Superior temporal gyrus (tissue), 1 donor: ENCODE data around the gene MVP.
"Not testable (repeated sequence)": the region's sequence is repeated elsewhere in the genome, so short reads cannot be mapped to it uniquely, and the experiment has no call there.

ENCODE experiments used
- DNase-seq: peaks from one replicate; pipeline ENCODE4 v3.0.0-alpha.2; 2016; ENCODE audit errors: extremely low spot score

MVP gene

DNA sequence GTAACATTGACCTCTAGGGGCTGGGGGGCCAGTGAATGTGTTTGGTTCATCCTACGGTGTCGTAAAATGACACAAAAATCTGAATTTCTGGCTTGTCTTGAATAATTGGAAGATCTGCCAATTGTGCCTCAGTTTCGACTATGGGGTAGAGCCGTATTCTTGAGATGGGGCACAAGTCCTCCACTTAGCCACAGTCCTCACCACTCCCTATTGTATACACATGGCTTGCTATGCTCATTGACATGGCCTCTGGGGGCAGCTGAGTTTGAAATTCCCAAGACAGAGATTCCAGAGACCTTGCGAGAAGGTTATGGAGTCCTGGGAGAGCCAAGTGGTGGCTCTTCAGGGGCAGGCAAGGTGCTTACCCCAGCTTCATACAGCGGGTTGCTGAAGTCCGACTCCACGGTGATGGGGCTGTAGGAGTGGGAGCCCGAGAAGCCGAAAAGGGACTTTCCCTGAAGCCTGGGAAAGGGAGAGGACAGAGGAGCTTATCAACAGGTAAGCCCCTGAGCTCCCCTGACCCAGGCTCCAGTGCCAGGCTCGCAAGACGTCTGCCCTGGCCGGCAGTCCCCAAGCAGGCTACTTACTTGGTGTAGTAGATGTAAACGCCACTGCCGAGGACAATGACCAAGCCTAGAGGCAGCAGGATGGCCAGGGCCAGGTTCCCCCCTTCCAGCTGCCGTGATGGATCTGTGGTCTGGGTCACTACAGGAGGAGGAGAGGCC, 51.7 kb downstream of the MVP start:
- no peak for DNase-seq

DNA sequence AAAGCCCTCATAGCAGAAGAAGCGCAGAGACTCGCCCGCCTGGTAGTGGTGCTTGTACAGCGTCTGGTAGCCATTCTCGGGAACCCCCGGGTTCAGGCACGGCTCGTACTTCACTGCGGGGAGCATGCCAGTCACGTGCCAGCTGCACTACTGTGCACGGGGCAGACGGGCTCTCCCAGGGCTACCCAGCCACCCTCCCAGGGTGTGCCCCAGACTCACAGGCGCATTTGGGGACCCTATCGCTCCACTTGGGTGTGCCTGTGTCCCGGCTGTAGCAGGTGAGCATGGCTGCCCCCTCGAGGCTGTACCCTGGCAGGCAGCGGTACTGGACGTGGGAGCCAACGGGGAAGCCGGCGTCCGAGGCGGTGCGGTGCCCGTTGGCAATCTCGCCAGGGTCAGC, 53.1 kb downstream of the MVP start:
- no peak for DNase-seq

DNA sequence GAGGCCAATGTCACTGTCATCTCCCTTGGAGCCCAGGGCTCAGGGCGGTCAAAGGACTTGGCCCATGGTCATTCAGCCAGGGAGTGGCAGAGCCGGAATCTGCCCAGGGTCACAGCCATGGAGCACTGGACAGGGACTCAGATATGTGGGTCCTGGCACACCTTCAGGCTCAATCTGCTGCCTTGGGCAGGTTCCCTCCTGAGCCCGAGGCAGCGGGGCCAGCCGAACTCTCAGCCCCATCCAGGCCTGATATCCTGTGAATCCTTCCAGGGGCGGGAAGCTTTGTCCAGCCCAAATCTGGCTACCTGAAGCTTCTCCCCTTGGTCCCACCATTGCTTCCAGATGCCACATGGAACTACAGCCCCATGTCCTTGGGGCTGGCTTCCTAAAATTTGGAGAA, 54.9 kb downstream of the MVP start:
- DNase-seq = no peak

DNA sequence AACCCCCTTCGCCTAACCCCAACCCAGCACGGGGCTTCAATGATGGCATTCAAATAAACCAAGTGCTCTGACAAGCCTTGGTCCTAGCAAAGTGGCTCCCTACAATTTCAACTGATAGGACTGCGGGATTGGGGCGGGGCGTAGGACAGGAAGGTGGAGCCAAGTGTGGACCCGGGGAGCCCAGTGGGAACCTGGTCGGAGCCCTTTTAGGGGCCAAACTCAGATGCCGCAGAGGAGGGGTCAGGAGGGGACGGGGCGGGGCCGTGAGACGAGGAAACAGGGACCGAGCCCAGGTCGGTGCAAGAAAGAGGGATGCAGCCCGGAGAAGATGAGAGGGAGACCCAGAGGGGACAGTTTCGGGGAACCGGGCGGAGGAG, 55.9 kb downstream of the MVP start:
- no peak for DNase-seq

DNA sequence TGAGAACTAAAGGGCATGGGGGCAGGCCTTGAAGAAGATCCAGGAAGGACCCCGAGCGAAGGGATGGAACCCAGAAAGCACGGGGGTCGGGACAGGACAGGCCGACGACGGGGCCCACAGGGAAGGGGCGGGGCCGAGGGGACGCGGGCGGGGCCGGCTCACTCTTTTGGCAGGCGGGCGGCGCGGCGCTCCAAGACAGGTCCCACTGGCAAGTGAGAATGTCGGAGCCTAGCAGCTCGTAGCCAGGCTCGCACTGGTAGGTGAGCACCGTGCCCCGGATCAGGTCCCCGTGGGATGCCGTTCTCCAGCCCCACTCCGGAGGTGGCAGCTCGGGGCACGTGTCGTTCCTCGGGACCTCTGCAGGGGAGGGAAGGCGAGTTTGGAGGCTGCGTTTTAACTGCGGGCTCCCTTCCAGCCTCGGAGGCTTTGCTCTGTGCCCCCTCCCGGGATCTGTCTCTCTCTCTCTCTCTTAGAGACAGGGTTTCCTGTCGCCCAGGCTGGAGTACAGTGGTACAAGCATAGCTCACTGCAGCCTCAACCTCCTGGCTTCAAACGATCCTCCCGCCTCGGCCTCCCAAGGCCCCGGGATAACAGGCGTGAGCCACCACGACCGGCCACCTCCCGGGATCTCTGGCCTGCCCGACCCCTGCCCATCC, 56.5 kb downstream of the MVP start:
- DNase-seq = no peak

DNA sequence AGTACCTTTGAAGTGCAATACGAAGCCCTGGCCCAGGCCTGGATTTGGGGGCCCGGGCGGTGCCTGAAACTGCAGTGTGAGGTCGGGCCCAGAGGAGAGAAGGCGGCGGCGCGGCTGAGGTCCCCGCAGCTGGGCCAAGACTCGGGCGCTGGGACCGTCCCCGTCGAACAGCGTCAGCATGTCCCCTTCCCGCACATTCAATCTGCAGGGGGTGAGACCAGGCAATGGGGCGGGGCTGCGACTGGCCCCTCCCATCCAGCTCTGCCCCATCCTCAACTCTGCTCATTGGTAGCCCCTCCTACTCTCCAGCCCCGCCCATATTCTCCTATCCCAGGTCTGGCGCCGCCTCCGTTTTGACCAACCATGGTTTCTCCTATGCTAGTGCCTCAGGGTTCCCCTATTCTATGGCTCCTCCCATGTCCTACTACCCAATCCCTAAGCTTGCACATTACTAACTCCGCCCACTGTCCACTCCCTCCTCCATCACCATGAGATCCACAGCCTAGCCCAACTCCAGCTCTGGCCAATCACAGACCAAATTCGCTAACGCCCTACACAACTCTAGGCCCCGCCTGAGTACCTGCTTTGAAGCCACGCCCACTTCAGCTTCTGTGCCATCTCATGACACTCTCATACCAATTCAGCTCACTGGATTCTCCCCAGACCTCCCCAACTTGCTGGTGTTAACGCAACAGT, 57.2 kb downstream of the MVP start:
- DNase-seq = no peak

DNA sequence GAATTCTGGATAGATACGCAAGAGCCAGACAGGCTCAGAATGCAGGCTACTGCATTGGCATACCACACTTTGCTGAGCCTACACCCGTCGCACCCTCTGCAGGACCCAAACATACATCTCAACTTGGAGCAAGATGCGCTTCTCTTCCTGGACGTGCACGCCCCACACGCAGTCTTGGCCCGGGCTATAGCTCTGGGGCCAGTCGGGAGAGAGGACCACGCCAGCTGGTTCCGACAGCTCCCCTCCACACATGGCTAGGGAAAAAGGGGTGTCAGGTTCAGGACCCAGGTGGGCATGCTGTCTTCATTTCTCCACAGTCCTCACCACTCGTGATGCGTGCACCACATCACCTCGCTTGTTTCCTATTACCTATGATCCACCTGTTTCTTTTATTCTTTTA, 57.9 kb downstream of the MVP start:
- DNase-seq = no peak

DNA sequence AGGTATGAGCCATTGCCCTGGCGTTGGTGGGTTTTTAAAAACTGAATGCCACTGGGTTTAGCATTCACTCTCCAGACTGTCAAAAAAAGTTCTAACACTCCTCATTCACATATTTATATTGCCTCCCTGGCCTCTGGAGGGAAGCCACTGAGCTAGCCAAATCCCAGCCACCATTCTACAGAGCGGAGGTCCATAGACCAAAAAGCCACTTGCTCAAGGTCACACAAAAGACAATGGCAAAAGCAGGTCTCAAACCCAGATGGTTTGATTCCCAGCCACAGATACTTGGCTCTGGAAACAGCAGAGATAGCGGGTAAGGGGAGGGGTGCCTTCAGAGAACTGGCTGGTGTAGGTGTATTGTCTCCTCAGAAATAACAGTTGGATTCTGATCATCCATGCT, 60.8 kb downstream of the MVP start:
- DNase-seq = no peak

DNA sequence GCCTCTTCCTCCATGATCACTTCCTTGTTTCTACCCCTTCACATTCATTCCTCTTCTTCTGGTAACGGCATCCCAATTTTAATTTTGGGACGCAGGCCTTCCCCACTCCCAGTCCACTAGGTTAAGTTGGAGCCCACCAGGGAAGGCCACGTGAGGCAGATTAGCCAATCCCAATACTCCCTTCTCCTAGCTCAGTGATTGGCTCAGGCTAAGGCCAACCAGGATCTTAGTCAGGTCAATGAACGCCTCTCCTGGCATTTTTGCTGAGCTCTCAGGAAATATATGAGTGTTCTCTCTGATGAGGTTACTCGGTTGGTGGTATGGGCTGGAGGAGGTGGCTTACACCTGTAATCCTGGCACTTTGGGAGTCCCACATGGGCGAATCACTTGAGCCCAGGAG, 63.7 kb downstream of the MVP start:
- no peak for DNase-seq

DNA sequence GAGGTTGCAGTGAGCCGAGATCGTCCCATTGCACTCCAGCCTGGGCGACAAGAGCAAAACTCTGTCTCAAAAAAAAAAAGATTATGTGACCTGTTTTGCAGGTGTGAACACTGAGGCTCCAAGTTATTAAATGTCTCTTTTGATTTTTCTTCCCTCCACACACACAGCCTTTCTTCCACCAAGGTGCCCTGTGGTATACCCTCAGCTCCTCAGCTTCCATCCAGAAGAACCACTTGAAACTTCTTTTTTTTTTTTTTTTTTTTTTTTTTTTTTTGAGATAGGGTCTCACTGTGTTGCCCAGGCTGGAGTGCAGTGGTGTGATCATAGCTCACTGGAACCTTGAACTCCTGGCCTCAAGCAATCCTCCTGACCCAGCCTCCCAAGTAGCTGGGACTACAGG, 69.1 kb downstream of the MVP start:
- DNase-seq = not testable (repeated sequence)

DNA sequence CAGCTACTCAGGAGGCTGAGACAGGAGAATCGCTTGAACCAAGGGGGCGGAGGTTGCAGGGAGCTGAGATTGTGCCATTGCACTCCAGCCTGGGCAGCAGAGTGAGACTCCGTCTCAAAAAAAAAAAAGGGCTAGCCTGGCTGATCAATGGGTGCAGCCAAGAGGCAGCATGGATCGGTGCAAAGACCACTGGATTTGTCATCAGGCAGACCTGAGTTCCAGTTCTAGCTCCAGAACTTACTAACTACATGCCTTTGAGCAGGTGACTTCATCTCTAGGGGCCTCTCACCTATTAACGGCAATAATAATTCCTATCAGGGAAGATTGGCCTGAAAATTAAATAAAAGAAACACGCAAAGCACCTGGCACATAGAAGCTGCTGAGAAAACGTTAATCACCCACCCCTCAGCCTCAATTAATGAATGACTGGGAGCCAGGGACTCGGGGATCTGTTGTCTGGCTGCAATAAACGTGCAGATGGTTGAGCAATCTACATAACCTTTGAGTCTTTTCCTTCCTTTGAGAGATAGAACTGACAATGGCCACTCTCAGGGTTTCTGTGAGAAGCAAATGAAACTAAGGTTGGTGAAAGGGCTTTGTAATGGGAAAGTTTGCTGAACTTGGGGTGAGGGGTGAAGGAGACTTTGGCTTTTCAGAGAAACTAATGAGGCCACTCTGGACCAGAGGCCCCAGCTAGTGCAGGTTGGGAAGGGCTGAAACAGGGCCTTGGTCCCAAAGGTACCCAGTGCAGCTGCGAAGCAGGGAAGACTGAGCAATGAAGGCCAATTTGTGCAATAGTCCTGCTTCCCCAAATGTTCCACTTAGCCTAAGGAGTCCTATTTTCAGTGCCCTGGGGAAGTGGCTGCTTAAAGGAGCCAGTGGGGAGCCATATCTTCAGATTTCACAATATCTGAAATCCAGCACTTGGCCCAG, 71.5 kb downstream of the MVP start:
- DNase-seq = no peak

DNA sequence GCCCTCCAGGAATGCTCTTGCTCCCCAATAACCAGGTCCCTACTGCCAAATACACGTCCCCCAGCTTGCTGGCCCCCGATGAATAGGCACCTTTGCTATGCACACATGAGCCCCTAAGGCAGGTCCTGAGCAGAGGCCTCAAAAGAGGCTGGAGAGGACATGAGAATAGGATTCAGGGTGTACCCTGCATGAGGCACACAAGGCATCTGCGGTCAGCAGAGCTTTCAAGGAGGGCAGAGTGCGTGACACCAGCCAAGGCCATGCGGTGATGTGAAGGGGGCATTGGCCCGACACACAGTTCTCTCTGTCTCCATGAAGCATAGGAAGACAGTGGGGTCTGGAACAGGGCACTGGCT, 72.2 kb downstream of the MVP start:
- DNase-seq = no peak

DNA sequence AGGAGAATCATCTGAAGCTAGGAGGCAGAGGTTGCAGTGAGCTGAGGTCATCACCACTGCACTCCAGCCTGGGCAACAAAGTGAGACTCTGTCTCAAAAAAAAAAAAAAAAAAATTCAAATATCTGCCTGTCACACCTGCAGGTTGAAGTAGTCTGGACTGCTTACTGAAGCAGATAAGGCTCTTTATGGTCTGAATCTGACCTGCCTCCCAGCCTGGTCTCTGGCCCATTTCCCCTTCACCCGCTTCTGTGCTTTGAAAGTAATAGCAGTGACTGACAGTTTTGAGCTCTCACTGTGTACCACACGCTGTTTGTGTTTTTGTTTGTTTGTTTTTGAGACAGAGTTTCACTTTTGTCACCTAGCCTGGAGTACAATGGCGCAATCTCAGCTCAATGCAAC, 73.3 kb downstream of the MVP start:
- DNase-seq = no peak

DNA sequence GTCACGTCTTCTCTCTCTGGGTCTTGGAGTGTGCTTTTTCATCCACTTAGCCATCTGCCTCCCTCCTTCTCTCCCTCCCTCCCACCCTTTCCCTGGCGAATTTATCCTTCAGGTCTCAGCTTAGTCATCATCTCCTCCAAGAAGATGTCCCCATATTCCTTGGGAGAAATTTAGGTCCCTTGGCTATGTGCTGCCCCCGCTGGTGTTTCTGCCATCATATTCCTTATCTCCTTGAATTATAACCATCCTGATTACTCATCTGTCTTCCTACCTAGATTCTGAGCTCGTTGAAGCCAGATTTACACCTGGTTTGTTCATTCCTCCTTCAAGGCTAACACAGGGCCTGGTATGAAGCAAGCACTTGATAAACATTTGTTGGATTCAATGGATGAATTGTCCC, 74.1 kb downstream of the MVP start:
- peak; percentile 26 for DNase-seq

DNA sequence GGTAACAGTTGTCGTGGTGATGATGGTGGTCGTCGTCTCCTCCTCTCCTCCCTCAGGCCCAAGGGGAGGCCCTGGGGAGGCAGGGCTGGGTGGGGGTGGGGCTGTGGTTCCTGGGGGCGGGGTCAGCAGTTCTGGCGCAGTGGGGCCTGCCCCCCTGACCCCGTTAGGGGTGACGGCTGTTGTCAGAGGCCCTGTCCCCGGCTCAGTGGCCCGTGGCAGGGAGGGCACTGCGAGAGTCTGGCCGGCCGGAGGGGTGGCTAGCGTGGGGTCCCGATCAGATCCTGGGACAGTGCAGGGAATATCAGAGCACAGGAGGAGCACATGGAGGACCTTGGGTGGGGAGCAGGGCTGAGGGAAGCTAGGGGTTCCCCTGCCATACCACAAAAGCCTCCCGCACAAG, 76.6 kb downstream of the MVP start:
- no peak for DNase-seq

DNA sequence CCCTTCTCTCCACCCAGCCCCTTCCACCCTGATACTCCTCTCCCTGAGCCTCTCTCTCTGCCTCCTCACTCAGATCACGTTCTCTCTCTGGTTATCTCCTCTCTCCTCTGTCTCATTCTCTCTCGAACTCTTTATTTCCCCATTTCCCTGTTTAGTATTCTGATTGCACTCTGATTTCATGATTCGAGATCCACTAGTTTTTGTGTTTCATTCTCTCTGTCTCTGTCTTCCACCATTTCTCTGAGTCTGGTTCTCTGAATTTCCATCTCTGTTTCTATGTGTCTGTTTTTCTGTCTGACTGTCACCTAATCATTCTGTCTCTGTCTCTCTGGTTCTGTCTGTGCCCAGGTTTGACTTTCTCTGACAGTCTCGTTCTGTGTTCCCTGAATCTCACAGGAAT, 77.1 kb downstream of the MVP start:
- DNase-seq = no peak
